ENCODE data around the gene DGKQ. TPM values are rescaled to one million over a fixed set of nuclear protein-coding genes. Genes with fewer than 3 reads are reported as not detected.

DGKQ gene
- total and polyA plus RNA-seq, 9 of the 15 experiments (the other 6 are each of a cell fraction or from before 2014, with no cell fraction given) = 0.17 to 22.0 (median 5.6) TPM

DNA sequence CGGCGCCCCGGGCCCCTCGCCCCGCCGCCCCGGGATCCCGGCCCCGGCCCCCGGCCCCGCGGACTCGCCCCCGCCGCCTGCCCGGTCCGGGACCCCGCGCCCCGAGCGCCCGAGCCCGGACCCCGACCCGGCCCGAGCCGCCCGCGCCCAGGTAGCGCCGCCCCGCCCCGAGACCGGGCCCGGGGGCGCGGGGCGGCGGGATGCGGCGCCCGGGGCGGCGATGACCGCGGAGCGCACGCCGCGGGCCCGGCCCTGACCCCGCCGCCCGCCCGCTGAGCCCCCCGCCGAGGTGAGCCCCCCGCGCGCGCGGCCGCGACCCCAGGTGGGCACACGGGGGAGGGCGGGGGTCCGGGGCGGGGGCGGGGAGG, 38.3 kb upstream of the DGKQ start (continued):
- no peak for TF ChIP-seq CEBPG (CRISPR knock-in tag; IDR thresholded peaks at IDR 0.05)
- TF ChIP-seq CEBPG (tag; conservative IDR thresholded peaks at IDR 0.05 in 1 of 2, IDR thresholded peaks at IDR 0.05 in 1 of 2) = no peak
- TF ChIP-seq ZNF217 (CRISPR knock-in tag; IDR thresholded peaks at IDR 0.05) = no peak
- TF ChIP-seq NONO (IDR thresholded peaks at IDR 0.05; ENCODE audit: low read depth in 2 of 2, low read length in 1 of 2) = no peak

DNA sequence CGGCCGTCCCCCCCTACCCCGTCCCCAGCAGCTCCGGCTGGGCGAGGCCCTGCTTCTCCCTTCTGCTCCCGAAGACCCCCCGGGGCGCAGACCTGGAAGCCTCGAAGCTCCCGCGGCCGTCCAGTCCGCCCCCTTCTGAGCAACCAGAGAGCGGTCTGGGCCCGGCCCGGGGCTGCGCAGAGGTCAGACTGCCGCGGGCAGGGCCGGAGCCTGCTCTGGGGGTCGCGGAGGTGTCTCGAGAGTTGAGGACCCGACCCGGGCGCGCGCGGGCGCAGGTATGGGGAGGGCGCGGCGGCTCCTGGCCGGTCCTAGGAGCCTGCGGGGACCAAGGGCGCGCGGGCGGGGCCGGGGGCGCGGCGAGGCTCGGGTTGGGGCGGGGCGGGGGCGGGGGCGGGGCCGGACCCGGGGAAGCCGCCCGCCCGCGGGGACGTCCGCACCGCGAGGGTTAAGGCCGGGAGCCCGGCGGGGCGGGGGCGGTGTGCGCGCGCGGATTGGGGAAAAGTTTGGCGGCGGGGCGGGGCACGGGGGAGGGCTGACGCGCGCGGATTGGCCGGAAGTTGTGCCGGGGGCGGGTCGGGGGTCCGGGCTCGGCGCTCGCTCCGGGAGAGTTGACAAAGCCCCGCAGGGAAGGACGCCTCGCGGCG, 37.8 kb upstream of the DGKQ start, which contains the start of gene FGFRL1:
Gene FGFRL1 (plus strand): TSS at position 605 of the 644 bp plus-strand sequence. CDS start 860 bp downstream, outside the sequence.
- peak; percentile 88 to 96 (median 92) for DNase-seq (ENCODE audit: extremely low read depth in 1 of 4, low spot score in 3 of 4)
- H3K9me3 ChIP-seq (replicated peaks; ENCODE audit: control insufficient read depth, insufficient read depth, low read depth, low read length) = no peaks in the 10 kb centered on the region
- no TSS peak for BruUV-seq (replicated peaks)
- peak within 1 kb of the TSS; percentile 90 for H3K4me2 ChIP-seq (ENCODE audit: insufficient read depth, low read length)
- peak within 1 kb of the TSS; percentile 96 for H2AFZ ChIP-seq (ENCODE audit: low read depth, low read length)
- no peaks in the 10 kb centered on the region for H4K20me1 ChIP-seq (replicated peaks; ENCODE audit: control insufficient read depth, insufficient read depth, low read length)
- peak within 1 kb of the TSS in 1 of 2 experiments; percentile 93; a peak in 2 of 4 replicates for H3K9ac ChIP-seq (ENCODE audit: insufficient read depth in 1 of 2, low read depth in 2 of 2, low read length in 2 of 2)
- WGBS (ENCODE audit: insufficient coverage, low coverage, missing lambda C conversion rate) = 0% methylated on average over 19 of the region's 89 CpGs
- no peak for FAIRE-seq
- H3K4me3 ChIP-seq = peak within 1 kb of the TSS; percentile 56
- ChIA-PET CTCF (ENCODE audit: low intra/inter-chr PET ratio) (interaction anchor here (0.9 kb wide), 1 partner anchor 57 kb away, joined by 3 read pairs; no protein-coding TSS in a partner anchor), POLR2A (interaction anchor here (1.2 to 1.3 kb wide), 2 partner anchors 9 to 336 kb away, joined by 5 to 6 read pairs; no protein-coding TSS in a partner anchor)
- peaks cover 15% of the 10 kb centered on the region for H3K79me2 ChIP-seq (ENCODE audit: control insufficient read depth, insufficient read depth, low read length)
- H3K27me3 ChIP-seq (ENCODE audit: control insufficient read depth in 2 of 2, insufficient read depth in 2 of 2, low read length in 2 of 2) = no peaks in the 10 kb centered on the region
- H3K36me3 ChIP-seq (ENCODE audit: control insufficient read depth, insufficient read depth, low read length) = peaks cover 12% of the 10 kb centered on the region; the same call in 2 of the 3 replicates
- ATAC-seq = peak; percentile 78
- in situ Hi-C loops (cut with MboI) (no loop called here), intact Hi-C loops (cut with micrococcal nuclease) (no loop called here)
- peaks cover 14 to 66% of the 10 kb centered on the region in 2 experiments; a peak in 4 of 5 replicates for H3K4me1 ChIP-seq (replicated peaks in 1 of 2; ENCODE audit: control insufficient read depth in 2 of 2, insufficient read depth in 2 of 2, low read length in 2 of 2)
- peak within 1 kb of the TSS; percentile 62; the same call in 2 of the 3 replicates for H3K27ac ChIP-seq (ENCODE audit: extremely low read depth, low read depth, low read length)
- peaks cover 4% of the 10 kb centered on the region for H3K9me1 ChIP-seq (ENCODE audit: control insufficient read depth, insufficient read depth, low read length)
- TF ChIP-seq, protein P1, sequence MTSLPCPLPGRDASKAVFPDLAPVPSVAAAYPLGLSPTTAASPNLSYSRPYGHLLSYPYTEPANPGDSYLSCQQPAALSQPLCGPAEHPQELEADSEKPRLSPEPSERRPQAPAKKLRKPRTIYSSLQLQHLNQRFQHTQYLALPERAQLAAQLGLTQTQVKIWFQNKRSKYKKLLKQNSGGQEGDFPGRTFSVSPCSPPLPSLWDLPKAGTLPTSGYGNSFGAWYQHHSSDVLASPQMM (CRISPR knock-in tag; IDR thresholded peaks at IDR 0.05) = no peak
- TF ChIP-seq ZBTB8A (IDR thresholded peaks at IDR 0.05; ENCODE audit: partially characterized antibody) = no peak
- TF ChIP-seq, protein P2, sequence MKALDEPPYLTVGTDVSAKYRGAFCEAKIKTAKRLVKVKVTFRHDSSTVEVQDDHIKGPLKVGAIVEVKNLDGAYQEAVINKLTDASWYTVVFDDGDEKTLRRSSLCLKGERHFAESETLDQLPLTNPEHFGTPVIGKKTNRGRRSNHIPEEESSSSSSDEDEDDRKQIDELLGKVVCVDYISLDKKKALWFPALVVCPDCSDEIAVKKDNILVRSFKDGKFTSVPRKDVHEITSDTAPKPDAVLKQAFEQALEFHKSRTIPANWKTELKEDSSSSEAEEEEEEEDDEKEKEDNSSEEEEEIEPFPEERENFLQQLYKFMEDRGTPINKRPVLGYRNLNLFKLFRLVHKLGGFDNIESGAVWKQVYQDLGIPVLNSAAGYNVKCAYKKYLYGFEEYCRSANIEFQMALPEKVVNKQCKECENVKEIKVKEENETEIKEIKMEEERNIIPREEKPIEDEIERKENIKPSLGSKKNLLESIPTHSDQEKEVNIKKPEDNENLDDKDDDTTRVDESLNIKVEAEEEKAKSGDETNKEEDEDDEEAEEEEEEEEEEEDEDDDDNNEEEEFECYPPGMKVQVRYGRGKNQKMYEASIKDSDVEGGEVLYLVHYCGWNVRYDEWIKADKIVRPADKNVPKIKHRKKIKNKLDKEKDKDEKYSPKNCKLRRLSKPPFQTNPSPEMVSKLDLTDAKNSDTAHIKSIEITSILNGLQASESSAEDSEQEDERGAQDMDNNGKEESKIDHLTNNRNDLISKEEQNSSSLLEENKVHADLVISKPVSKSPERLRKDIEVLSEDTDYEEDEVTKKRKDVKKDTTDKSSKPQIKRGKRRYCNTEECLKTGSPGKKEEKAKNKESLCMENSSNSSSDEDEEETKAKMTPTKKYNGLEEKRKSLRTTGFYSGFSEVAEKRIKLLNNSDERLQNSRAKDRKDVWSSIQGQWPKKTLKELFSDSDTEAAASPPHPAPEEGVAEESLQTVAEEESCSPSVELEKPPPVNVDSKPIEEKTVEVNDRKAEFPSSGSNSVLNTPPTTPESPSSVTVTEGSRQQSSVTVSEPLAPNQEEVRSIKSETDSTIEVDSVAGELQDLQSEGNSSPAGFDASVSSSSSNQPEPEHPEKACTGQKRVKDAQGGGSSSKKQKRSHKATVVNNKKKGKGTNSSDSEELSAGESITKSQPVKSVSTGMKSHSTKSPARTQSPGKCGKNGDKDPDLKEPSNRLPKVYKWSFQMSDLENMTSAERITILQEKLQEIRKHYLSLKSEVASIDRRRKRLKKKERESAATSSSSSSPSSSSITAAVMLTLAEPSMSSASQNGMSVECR (CRISPR knock-in tag; IDR thresholded peaks at IDR 0.05) = no peak
- TF ChIP-seq ZNF431 (CRISPR knock-in tag; IDR thresholded peaks at IDR 0.05) = no peak
- TF ChIP-seq HOXB6 (CRISPR knock-in tag; IDR thresholded peaks at IDR 0.05; ENCODE audit: borderline replicate concordance) = no peak
- TF ChIP-seq GABPB2 (CRISPR knock-in tag; conservative IDR thresholded peaks at IDR 0.05) = no peak
- peak; percentile 67 to 70 for TF ChIP-seq NRF1 (conservative IDR thresholded peaks at IDR 0.05 in 1 of 2, IDR thresholded peaks at IDR 0.05 in 1 of 2)
- TF ChIP-seq HNRNPK (IDR thresholded peaks at IDR 0.05; ENCODE audit: low read depth, low read length, poor library complexity, severe bottlenecking) = no peak
- no peak for TF ChIP-seq JUND (IDR thresholded peaks at IDR 0.05; ENCODE audit: borderline replicate concordance, low read depth, low read length)
- TF ChIP-seq JUND (tag; IDR thresholded peaks at IDR 0.05; ENCODE audit: borderline replicate concordance, low read depth, low read length) = no peak
- TF ChIP-seq FOS (IDR thresholded peaks at IDR 0.05; ENCODE audit: extremely low read depth, insufficient read length) = no peak
- no peak for TF ChIP-seq HDAC3 (IDR thresholded peaks at IDR 0.05; ENCODE audit: borderline replicate concordance, partially characterized antibody)
